ENCODE measurements around the gene TMEM165. TPM values are rescaled to one million over a fixed set of nuclear protein-coding genes. Genes with fewer than 3 reads are reported as not detected.

Gene TMEM165
- total RNA-seq, 2 experiments from 2014 or later = 44.8 to 46.0 TPM

- H3K27me3 ChIP-seq (ENCODE audit: control insufficient read depth in 1 of 2, insufficient read depth in 2 of 2, low read length in 2 of 2) = no peaks in the 10 kb centered on the region
- no peaks in the 10 kb centered on the region for H3K4me1 ChIP-seq (ENCODE audit: insufficient read depth, low read length)
- ChIA-PET CTCF (no interaction called here), POLR2A (no interaction called here)
- Mint-ChIP-seq H3K4me1 (ENCODE audit: low read depth) (no peaks in the 10 kb centered on the region), H3K36me3 (ENCODE audit: low read depth) (no peaks in the 10 kb centered on the region), H3K27ac (no peak overlapping the region), H3K27me3 (no peaks in the 10 kb centered on the region), H3K4me3 (no peak overlapping the region), H3K9me3 (no peaks in the 10 kb centered on the region)
- H3K27ac ChIP-seq (ENCODE audit: low read depth in 1 of 2, low read length in 2 of 2) = no peak overlapping the region
- no peaks in the 10 kb centered on the region for H3K36me3 ChIP-seq (ENCODE audit: insufficient read depth, low read length)
- H3K9me3 ChIP-seq (ENCODE audit: control insufficient read depth in 1 of 2, insufficient read depth in 1 of 2, low read length in 2 of 2) = no peaks in the 10 kb centered on the region
- intact Hi-C loops (cut with DNase I, micrococcal nuclease) = no loop called here
- no peak for TF ChIP-seq CTCF (IDR thresholded peaks at IDR 0.05)
- no peak overlapping the region for H3K4me3 ChIP-seq (ENCODE audit: low read length)
- ATAC-seq (ENCODE audit: poor library complexity) = no peak
- DNase-seq = no peak
Measured at GRCh38 chr4:55373461-55373860, 22.3 kb upstream of the TMEM165 start.

- ChIA-PET CTCF (no interaction called here), POLR2A (no interaction called here)
- TF ChIP-seq CTCF (IDR thresholded peaks at IDR 0.05) = no peak
- Mint-ChIP-seq H3K4me1 (ENCODE audit: low read depth) (no peaks in the 10 kb centered on the region), H3K27ac (no peak overlapping the region), H3K27me3 (no peaks in the 10 kb centered on the region), H3K36me3 (ENCODE audit: low read depth) (no peaks in the 10 kb centered on the region), H3K4me3 (no peak overlapping the region), H3K9me3 (no peaks in the 10 kb centered on the region)
- Histone ChIP-seq H3K27ac (ENCODE audit: low read depth in 1 of 2, low read length in 2 of 2) (no peak overlapping the region), H3K27me3 (ENCODE audit: control insufficient read depth in 1 of 2, insufficient read depth in 2 of 2, low read length in 2 of 2) (no peaks in the 10 kb centered on the region), H3K9me3 (ENCODE audit: control insufficient read depth in 1 of 2, insufficient read depth in 1 of 2, low read length in 2 of 2) (no peaks in the 10 kb centered on the region), H3K4me3 (ENCODE audit: low read length) (no peak overlapping the region), H3K36me3 (ENCODE audit: insufficient read depth, low read length) (no peaks in the 10 kb centered on the region), H3K4me1 (ENCODE audit: insufficient read depth, low read length) (no peaks in the 10 kb centered on the region)
- intact Hi-C loops (cut with DNase I, micrococcal nuclease) = no loop called here
- ATAC-seq (ENCODE audit: poor library complexity) (no peak), DNase-seq (no peak)
Measured at GRCh38 chr4:55376698-55377097, 19.1 kb upstream of the TMEM165 start.

- Histone ChIP-seq H3K4me3 (ENCODE audit: low read length) (no peak overlapping the region), H3K27ac (ENCODE audit: low read depth in 1 of 2, low read length in 2 of 2) (no peak overlapping the region), H3K27me3 (ENCODE audit: control insufficient read depth in 1 of 2, insufficient read depth in 2 of 2, low read length in 2 of 2) (no peaks in the 10 kb centered on the region), H3K9me3 (ENCODE audit: control insufficient read depth in 1 of 2, insufficient read depth in 1 of 2, low read length in 2 of 2) (no peaks in the 10 kb centered on the region), H3K36me3 (ENCODE audit: insufficient read depth, low read length) (no peaks in the 10 kb centered on the region), H3K4me1 (ENCODE audit: insufficient read depth, low read length) (no peaks in the 10 kb centered on the region)
- no peaks in the 10 kb centered on the region for H3K36me3 Mint-ChIP-seq (ENCODE audit: low read depth)
- no peak overlapping the region for H3K27ac Mint-ChIP-seq
- POLR2A ChIA-PET = no interaction called here
- intact Hi-C loops (cut with DNase I, micrococcal nuclease) = no loop called here
- no peak overlapping the region for H3K4me3 Mint-ChIP-seq
- no peaks in the 10 kb centered on the region for H3K9me3 Mint-ChIP-seq
- CTCF ChIA-PET = no interaction called here
- no peaks in the 10 kb centered on the region for H3K4me1 Mint-ChIP-seq (ENCODE audit: low read depth)
- TF ChIP-seq CTCF (IDR thresholded peaks at IDR 0.05) = no peak
- DNase-seq (no peak), ATAC-seq (ENCODE audit: poor library complexity) (no peak)
- no peaks in the 10 kb centered on the region for H3K27me3 Mint-ChIP-seq
Measured at GRCh38 chr4:55378617-55379467, 16.9 kb upstream of the TMEM165 start.

Measured in CD4-positive, alpha-beta T cell (primary cell).